Measurements from ENCODE around the gene CYP4F2. TPM values are rescaled to one million over a fixed set of nuclear protein-coding genes. Genes with fewer than 3 reads are reported as not detected.

Gene CYP4F2
- polyA plus RNA-seq, 3 donors = 0.20 TPM; not detected in 2

Other genes with a start within 250 kb of the CYP4F2 start
- gene CYP4F12, start 225.0 kb downstream of the CYP4F2 start, polyA plus RNA-seq (ENCODE audit: insufficient read length in 3 of 3) = 1 to 10 TPM in 1 of 3 donors, under 1 TPM in 1, not detected in 1; 0.93 to 1.2 TPM
- not detected for gene OR10H2, start 170.1 kb downstream of the CYP4F2 start, polyA plus RNA-seq (ENCODE audit: insufficient read length in 3 of 3)
- gene OR10H3, start 160.1 kb downstream of the CYP4F2 start, polyA plus RNA-seq (ENCODE audit: insufficient read length in 3 of 3) = not detected
- gene OR10H5, start 110.4 kb downstream of the CYP4F2 start, polyA plus RNA-seq (ENCODE audit: insufficient read length in 3 of 3) = under 1 TPM; 0.06 to 0.12 (median 0.09) TPM
- gene OR10H1, start 82.4 kb downstream of the CYP4F2 start, polyA plus RNA-seq (ENCODE audit: insufficient read length in 3 of 3) = under 1 TPM in 2 of 3 donors, not detected in 1; 0.03 to 0.08 TPM
- gene CYP4F11, start 36.5 kb upstream of the CYP4F2 start, polyA plus RNA-seq (ENCODE audit: insufficient read length in 3 of 3) = under 1 TPM; 0.31 to 0.70 (median 0.53) TPM
- not detected for gene OR10H4, start 50.9 kb upstream of the CYP4F2 start, polyA plus RNA-seq (ENCODE audit: insufficient read length in 3 of 3)
- gene TPM4, start 178.4 kb upstream of the CYP4F2 start, polyA plus RNA-seq (ENCODE audit: insufficient read length in 3 of 3) = 100 to 1,000 TPM; 466 to 475 (median 475) TPM
- gene RAB8A, start 213.8 kb upstream of the CYP4F2 start, polyA plus RNA-seq (ENCODE audit: insufficient read length in 3 of 3) = 10 to 100 TPM; 69.8 to 92.8 (median 89.6) TPM
- gene HSH2D, start 245.6 kb upstream of the CYP4F2 start, polyA plus RNA-seq (ENCODE audit: insufficient read length in 3 of 3) = under 1 TPM; 0.28 to 0.88 (median 0.43) TPM

Measured in renal pelvis (tissue), 3 donors.